HG02840 (cell line): Measurements from ENCODE around the gene KDM2A.
"Not testable (repeated sequence)": the region's sequence is repeated elsewhere in the genome, so short reads cannot be mapped to it uniquely, and the experiment has no call there.

ENCODE experiments used
- ATAC-seq: cut with Tn5 transposase; IDR thresholded peaks from one replicate; pipeline ENCODE4 v1.9.1; 2021; ENCODE audit warnings: mild to moderate bottlenecking, moderate library complexity, moderate number of reproducible peaks; ENCODE audit not compliant: unreplicated experiment, low FRiP score

The KDM2A gene

GRCh38 chr11:67117176-67117575 is 1.9 kb upstream of the KDM2A start:
- ATAC-seq, result no peak

DNA sequence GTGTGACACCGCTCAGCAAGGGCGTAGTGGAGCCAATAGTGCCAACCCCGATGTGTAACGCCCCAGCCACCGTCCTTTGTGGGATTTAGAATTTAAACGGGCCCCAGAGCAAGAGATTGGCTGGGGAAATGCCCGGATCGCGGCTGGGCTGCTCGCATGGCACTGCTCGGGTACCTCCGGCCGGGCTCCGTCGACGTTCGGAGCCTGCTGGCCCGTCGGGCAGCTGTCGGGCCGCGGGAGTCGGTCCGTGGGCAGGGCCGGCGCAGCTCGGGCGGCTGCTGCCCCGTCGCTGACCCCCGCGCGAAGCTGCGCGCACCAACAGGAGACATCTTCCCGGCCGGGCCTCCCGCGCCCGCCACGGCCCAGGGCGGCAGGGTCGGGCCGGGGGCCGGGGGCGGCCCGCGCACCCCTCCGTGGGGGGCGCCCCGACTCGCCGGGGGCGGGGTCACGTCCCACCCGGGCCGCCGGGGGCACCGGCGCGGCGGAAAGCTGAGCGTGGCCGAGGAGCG is 1.3 kb upstream of the KDM2A start:
- peak; percentile 6 for ATAC-seq

- ATAC-seq, result peak; percentile 14
These were observed 789 bp upstream of the KDM2A start for GRCh38 chr11:67118181-67118766.

- ATAC-seq, result peak; percentile 15
These were observed 725 bp downstream of the KDM2A start for GRCh38 chr11:67119585-67120391.

- ATAC-seq, result no peak
These were observed 1.4 kb downstream of the KDM2A start for GRCh38 chr11:67120456-67120855.

DNA sequence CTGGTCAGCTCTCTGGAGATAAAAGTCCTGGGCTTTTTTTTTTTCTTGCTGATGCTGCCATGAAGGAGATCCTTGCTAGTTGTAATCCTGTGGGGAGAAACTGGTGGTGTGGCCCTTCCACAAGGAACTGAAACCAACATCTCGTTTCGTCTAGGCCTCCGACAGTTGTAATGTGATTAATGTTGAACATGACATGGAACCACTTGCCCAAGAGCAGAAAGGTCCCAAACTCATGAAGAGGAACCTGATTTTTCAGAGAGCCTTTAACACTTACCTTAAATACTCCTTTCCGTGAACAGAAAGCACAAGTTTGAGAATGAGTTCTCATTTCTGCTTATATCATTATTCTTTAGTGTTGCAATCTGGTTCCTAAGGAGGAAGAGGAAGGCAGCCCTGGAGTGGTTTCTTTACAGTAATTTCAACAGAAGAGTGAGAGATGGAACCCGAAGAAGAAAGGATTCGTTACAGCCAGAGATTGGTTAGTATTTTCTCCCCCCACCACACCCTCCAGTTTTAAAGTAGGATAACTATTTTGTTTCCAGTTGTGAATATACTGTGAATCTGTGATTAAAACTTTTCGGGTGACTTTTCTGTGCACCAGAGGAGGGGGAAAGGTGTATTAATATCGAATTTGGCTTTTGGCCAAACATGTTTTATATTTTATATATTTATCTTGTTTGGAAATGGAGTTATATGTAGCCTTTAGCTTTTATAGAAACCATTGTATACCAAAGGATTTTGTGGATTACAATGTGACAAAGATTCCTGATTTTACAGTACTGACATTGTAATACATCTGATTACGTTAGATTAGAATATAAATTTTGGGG is 2.0 kb downstream of the KDM2A start:
- ATAC-seq, result no peak

GRCh38 chr11:67123801-67124200 is 4.7 kb downstream of the KDM2A start:
- not testable (repeated sequence) for ATAC-seq

DNA sequence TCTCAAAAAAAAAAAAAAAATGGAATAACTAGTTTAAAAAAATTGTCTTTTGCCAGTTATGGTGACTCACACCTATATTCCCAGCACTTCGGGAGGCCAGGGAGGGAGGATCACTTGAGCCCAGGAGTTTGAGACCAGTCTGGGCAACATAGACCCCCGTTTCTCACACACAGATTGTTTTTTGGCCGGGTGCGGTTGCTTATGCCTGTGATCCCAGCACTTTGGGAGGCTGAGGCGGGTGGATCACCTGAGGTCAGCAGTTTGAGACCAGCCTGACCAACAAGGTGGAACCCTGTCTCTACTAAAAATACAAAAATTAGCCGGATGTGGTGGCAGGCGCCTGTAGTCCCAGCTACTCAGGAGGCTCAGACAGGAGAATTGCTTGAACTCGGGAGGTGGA is 7.2 kb downstream of the KDM2A start:
- ATAC-seq, result not testable (repeated sequence)

- ATAC-seq, result no peak
These were observed 7.9 kb downstream of the KDM2A start for GRCh38 chr11:67126986-67127385.

DNA sequence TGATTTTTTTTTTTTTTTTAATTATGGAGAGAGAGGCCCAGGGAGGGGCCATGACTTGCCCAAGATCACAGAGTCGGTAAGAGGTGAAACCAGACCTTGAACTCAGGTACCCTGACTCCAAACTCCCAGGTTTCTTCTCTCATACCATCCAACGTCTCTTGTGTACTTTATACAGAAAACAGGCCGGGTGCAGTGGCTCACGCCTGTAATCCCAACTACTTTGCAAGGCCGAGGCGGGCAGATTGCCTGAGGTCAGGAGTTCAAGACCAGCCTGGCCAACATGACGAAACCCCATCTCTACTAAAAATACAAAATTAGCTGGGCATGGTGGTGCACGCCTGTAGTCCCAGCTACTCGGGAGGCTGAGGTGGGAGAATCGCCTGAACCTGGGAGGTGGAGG is 11.8 kb downstream of the KDM2A start:
- not testable (repeated sequence) for ATAC-seq

DNA sequence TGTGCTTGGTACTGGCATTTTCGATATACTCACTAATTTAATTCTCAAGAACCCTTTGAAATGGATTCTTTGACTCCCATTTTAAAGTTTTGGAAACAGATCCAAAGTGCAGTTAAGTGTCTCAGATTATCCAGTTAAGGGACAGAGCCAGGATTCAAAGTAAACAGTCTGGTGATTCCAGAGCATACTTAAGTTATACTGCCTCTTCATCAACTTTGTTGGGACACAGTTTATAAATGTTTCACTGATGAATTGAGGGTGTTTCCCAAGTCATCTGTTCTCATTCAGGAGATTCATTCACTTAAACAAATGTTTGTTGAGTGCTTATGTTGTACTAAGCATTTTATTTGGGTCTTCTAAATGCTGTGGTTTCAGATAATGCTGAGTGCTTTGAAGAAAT is 17.1 kb downstream of the KDM2A start:
- no peak for ATAC-seq

DNA sequence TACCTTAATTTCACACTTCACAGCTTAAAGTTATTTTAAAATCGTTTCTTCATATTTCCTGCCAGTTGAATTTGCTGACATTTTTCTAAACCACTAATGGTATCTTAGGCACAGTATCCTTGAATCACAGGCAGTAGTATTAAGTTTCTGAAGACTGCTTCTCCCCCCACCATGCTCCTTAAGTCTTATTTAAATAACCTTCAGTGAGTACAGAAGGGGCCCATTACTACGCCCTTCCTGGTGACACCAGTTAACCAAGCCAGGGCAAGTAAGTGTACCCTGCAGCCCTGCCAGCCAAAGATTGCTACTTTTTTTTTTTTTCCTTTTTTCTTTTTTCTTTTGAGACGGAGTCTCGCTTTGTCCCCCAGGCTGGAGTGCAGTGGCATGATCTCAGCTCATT is 19.9 kb downstream of the KDM2A start:
- no peak for ATAC-seq

- no peak for ATAC-seq
These were observed 27.6 kb downstream of the KDM2A start for GRCh38 chr11:67146516-67147226.

- no peak for ATAC-seq
These were observed 34.9 kb downstream of the KDM2A start for GRCh38 chr11:67153971-67154370.

DNA sequence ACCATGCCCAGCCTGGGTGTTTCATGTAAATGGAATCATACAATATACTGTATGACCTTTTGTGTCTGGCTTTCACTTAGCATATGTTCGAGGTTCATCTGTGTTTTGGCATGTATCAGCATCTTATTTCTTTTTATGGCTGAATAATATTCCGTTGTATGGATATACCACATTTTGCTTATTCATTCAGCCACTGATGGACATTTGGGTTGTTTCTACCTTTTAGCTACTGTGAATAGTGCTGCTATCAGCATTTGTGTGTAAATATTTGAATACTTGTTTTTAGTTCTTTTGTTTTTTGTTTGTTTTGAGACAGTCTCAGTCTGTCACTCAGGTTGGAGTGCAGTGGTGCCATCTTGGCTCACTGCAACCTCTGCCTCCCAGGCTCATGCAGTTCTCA is 35.7 kb downstream of the KDM2A start:
- no peak for ATAC-seq

GRCh38 chr11:67157691-67158090 is 38.6 kb downstream of the KDM2A start:
- ATAC-seq, result no peak

DNA sequence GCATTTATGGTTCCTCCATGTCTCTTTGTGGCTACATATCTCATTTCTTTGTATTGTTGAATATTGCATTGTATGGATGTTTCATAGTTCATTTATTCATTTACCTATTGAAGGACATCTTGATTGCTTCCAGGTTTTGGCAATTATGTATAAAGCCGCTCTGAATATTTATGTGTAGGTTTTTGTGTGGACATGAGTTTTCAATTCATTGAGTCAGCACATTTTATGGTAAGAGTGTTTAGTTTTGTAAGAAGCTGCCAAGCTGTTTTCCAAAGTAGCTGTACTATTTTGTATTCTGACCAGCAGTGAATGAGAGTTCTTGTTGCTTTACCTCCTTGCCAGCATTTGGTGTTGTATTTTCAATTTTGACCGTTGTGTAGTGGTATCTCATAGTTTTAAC is 39.2 kb downstream of the KDM2A start:
- ATAC-seq, result no peak

DNA sequence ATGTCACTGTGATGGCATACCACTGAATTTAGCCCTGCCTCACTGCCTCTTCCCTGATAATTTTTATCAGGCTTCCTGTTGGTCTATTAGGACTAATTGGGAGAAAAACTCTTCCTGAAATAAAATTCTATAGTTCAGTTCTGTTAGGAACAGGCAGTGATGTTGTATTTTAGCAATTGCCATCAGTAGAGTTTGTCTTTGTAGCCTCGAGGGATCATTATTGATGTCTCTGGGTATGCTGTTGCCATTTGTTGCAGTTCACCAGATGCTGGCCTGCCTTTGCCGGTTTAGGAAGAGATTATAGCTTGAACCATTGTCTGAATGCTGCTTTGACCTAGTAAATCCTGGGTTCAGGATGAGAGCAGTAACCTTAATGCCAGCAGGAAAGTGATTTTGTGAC is 41.0 kb downstream of the KDM2A start:
- ATAC-seq, result no peak

- no peak for ATAC-seq
These were observed 42.1 kb downstream of the KDM2A start for GRCh38 chr11:67160872-67161783.
